GM15510 (cell line): Measurements from ENCODE around the gene OTULIN.

Experiments
- POLR2A ChIP-seq: IDR thresholded peaks from 3 replicates; pipeline ENCODE4 v1.6.1; 2011; ENCODE audit warnings: borderline replicate concordance; ENCODE audit not compliant: insufficient read length; ENCODE audit errors: extremely low read depth

Gene OTULIN

DNA sequence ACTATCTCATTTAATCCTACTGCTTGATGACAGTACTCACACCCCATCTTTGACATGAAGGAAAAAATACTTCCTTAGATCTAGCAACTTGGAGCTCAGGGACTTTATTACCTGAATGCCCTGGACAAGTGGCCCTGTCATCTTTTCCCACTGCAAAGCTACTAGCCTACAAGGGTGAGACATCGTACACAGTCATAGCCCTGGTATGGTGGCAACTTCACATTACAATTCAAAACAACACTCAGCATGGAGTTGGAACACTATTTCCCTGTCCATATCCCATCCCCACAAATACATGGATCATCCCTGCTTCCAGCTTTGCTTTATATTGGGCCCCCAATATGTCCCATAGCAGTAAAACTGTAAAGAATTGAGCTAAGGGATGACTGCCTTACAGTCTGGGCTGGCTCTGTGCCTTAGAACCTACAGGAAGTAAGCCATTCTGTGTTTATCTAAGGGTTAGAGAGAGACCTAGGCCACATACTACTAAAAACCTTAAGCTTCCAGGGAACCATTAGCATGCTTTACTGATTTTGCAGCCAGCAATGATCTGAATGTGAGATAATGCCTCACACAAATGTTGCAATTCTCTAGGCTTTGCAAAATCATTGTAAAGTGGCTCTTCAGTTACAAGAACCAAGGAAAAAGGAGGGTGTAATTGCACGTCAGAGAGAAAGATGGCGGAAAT is 55.9 kb downstream of the OTULIN start:
- no peak for TF ChIP-seq POLR2A

DNA sequence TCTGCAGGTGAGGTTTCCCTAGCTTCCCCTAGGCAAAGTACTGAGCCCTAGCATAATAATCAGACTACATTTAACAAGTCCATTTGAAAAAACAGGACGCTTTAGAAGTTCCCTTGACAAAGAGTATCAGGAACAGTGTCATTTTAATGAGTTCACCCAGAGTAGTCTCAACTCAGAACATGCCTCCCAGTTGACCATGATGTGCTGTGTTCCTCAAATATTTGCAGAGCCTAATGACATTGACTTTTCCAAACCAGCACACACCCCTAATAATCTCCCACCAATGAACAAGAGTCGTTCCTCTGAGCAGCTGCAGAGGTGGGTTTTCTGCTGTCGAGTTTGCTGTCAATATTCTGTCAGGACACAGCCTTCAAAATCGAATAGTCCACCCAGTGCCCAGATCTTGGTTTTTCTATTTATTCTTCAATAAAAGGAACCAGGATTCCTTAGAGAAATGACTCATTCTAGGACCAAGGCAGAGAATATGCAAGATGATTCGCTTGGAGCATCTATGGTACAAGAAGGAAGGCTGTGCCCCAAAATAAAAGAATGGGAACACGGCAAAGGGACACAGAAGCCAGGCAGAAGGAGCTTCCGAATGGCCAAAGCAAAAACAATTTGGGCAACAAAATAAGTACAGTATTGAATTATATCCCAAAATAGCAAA is 57.6 kb downstream of the OTULIN start:
- TF ChIP-seq POLR2A: no peak

DNA sequence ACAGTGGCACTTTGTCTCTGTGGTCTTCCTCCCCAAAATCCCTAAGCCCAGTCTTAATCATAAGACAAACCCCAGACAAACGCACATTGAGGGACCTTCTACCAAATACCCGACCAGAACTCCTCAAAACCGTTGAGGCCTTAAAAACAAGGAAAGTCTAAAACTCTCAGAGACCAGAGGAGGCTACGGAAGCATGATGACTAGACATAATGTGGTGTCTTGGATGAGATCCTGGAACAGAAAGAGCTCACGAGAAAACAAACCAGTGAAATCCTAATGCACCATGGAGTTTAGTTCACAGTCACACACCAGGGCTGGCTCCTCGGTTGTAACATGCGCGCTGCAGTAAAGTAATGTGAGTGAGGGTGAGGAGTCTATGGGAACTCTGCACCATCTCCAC is 58.4 kb downstream of the OTULIN start:
- TF ChIP-seq POLR2A: no peak

DNA sequence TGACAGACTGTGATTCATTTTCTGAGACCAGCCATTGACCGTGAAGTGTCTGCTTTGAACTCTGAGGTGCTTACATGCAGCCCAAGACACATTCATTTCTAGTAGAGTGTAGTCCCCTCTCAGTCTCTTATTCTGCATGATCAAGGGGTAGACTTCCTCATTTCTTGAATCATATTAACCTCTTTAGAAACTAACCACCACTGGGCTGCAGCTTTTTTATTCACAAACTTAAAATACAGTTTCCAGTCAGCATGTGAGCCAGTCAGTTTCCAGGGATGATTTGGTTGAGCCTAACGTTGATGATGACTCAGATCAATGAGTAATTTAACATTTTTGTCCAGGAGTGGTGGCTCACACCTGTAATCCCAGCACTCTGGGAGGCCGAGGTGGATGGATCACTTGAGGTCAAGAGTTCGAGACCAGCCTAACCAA is 59.2 kb downstream of the OTULIN start:
- TF ChIP-seq POLR2A: no peak

DNA sequence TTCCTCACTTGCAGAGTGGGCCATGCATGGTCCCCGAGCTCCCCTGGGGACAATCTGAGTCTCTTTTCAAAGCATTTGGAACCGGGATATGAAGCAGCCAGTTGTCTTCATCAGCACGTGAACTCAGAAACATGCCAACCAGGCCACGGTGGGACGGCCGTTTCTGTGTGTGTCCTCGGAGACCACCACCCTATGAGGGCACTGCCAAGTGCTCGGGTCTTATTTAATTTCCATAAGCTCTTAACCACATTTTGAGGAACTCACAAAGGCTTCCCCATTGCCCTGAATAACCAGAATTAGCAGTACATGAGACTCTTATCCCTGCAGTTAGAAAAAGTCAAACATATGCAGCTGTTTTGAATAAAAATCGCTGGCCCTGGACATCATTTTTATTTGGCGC is 60.1 kb downstream of the OTULIN start:
- no peak for TF ChIP-seq POLR2A

DNA sequence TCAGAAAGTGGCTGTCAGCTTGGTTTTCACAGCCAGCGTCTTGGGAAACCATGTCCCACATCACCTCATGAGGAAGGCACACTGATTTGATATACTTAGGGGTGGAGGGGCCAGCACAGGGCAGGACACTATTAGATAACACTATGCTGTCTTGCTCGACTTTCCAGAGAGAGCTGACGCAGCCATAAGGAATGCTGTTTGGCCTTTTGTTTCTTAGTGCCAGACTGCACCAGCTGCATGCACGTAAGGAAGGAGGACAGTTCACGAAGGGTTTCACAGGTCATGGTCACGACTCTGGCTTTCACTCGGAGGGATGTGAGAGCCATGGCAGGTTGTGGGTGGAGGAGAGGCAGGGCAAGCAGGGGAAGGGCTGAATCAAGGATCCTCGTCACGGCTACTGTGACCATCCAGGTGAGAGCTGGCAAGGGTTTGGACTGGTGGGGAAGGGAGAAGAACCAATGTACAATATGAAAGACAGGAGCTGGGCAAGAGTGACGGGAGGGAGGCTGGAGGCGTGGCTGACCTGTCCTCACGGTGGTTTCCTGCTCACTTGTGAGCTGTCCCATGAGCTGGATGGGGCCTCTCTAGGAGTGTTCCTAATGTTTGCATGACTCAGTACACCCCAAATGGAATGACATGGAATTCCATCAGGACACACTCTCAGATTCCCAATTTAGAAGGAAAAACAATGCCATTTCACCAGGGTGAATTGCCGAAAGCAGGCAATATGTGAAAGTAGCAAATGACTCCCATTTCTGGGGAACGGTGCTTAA is 61.7 kb downstream of the OTULIN start:
- no peak for TF ChIP-seq POLR2A

DNA sequence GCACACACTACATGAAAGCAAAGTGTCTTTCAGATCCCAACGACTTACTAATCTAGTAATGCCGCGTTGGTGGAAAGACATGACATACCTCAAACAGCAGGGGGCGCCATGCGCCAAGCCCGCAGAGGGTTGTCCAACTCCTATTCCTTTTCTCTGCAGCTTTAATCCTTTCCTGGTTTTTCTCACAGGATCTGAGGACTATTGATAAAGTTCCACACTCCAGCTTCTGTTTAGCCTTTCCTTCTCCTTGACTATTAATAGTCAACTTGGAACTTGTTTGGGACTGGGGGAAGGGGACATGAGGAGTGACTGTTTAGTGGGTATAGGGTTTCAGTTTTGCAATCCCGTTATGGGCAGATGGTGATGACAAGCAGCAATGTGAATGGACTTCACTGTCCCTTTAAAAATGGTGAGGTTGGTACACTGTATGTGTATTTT is 62.9 kb downstream of the OTULIN start:
- TF ChIP-seq POLR2A: no peak

DNA sequence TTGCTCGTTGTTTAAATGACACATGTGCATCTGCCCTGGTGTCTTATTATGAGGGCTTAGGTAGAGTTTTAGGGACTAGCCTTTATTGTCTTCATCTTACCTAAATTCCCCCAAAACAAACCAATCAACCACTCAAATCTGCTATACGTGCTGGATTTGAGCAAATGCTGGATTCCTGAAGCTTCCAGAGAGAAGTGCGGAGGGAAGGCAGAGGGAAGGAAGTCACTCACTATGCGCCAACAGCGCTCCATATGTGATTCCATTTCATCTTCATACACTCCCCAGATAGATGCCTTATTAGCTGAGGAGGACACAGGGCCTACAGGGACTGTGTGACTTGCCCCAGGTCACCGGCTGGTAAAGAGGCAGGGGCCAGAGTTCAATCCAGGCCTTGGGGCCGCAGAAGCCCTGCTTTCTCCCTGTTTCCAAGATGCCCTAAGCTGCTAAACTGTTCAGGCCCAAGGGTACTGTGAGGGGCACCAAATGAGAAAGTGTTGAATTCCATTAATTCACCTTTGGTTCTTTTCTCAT is 63.5 kb downstream of the OTULIN start:
- TF ChIP-seq POLR2A: no peak

DNA sequence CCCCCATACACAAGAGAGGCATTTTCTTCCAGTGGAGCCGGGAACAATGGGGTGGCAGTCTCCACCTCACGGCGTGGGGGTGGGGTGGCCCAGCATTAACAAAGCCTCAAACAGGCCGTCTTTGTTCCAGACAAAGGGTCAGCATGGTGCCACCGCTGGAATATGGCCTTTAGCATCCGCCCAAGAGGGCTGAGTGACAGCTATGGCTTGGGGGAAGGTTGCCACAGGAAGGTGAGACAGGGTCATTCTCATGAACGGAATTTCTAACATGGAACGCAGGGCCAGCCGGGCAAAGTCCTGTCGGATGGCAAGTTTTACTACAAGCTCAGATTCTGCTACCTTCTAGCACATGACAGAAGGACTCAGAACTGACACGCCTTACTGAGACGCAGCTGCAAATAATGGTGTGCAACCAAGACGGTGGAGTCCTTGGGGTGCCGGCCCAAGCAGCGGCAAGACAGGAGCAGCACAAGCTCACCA is 64.0 kb downstream of the OTULIN start:
- no peak for TF ChIP-seq POLR2A

DNA sequence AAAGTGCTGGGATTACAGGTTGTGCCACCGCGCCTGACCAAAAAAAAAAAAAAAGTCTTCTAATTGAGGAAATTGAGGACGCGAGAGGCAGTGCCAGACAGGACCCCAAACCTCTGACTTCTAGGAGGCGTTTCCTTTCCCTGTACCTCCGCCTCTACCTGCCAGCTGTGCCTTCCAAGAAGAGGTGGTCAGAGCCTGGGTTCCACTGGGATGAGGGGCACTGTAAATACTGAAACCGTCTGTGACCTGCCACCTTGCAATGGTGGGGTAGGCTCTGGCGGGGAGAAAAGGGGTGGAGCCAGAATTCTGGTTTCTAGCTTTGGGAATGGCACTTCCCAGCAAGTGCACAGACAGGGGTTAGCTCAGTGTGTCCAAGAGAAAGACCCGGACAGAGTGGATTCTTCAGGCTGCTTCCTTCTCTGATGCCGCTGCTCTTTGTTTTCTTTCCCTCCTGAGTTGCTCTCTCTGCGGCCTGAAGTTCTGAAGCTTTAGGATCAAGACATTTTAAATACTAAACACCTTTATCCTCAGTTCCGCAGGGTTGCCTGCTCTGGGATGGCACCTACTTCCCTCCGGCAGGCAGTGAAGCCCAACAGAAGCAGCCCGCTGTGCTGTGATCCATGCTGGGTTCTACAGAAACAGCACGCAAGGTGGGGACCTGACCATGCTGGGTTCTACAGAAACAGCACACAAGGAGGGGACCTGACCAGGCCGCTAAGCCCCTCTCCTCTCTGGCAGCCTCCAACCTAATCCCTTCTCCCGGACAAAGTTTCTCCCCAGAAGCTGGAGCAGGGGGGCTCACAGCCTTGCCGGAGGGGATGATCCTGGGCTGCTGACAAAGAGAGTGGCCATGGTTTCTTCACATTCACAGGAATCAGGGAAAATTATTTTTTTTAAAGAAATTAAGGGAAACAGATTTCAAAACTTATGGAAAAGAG is 65.2 kb downstream of the OTULIN start:
- TF ChIP-seq POLR2A: no peak

DNA sequence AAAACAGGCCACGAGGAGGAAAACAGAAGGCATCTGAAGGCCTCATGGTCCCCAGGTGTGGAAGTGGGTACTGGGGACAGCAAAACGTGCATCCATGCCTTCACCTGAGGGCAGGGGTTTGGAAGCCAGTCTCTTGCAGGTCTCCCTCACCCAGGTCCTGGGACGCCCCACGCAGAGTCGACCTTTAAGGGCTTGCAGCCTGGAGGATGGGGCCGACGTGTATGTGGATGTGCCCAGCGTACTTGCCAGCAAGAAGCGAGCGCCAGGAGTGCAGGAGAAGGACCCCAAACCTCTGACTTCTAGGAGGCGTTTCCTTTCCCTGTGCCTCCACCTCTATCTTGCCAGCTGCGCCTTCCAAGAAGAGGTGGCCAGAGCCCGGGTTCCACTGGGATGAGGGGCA is 65.9 kb downstream of the OTULIN start:
- TF ChIP-seq POLR2A: no peak

DNA sequence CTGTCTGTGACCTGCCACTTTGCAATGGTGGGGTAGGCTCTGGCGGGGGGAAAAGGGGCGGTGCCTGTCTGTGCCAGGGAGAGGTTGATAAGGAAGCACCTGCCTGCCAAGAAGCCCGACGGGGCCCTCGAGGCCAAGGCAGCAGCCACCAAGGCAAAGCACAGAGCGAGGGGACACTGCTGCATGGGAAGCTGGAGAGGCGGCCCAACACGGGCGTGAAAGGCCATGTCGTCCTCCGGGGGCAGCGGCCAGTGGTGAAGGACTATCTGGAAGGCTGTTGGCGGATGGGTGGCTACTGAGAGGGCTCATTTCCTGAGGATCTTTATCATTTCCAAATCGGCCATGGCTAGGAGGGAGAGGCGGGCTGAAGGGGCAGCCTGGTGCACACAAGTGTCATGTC is 66.4 kb downstream of the OTULIN start:
- no peak for TF ChIP-seq POLR2A

DNA sequence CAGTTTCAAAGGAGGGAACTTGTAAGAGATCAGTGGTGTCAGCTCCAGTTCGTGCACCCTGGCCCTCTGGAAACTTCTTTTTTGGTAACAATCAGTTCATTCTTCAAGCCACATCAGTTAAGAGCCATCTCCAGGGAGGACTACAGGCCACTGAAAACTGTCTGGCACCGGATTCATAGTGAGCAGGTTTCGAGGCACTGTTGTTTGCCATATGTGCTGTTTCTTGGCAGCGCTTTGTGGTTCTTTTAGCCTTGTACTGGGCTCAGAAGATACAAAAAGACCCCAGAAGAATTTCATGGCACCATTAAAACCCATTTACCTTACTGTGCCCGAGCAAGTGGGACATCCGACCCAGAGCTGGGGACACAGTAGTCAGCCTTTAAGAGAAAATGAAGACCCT is 68.5 kb downstream of the OTULIN start:
- no peak for TF ChIP-seq POLR2A

DNA sequence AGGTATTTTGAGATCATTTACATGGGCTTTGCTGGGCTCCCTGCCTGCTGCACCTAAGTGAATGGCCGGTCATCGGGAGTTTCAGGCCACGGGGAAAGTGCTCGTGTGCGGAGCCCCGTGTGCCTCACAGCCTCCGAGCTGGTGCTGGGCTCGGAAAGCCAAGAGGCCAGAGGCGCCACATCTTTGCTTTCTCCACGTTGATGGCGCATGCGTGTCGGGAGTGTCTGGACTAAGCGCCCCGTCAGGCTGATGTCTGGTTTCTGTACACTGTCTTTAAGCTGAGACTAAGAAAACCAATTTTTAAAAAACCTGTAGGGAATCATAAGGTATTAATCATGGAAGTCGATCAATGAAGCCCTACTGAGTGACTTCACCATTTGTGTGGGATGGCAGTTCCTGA is 69.1 kb downstream of the OTULIN start:
- no peak for TF ChIP-seq POLR2A
